SK-N-DZ (cell line): Measurements from ENCODE around the gene INPP5J.
"Not testable (repeated sequence)": the region's sequence is repeated elsewhere in the genome, so short reads cannot be mapped to it uniquely, and the experiment has no call there.

Experiments
- DNase-seq: peaks from one replicate; pipeline ENCODE4 v3.0.0-alpha.2; 2015; ENCODE audit warnings: low spot score

INPP5J gene

DNA sequence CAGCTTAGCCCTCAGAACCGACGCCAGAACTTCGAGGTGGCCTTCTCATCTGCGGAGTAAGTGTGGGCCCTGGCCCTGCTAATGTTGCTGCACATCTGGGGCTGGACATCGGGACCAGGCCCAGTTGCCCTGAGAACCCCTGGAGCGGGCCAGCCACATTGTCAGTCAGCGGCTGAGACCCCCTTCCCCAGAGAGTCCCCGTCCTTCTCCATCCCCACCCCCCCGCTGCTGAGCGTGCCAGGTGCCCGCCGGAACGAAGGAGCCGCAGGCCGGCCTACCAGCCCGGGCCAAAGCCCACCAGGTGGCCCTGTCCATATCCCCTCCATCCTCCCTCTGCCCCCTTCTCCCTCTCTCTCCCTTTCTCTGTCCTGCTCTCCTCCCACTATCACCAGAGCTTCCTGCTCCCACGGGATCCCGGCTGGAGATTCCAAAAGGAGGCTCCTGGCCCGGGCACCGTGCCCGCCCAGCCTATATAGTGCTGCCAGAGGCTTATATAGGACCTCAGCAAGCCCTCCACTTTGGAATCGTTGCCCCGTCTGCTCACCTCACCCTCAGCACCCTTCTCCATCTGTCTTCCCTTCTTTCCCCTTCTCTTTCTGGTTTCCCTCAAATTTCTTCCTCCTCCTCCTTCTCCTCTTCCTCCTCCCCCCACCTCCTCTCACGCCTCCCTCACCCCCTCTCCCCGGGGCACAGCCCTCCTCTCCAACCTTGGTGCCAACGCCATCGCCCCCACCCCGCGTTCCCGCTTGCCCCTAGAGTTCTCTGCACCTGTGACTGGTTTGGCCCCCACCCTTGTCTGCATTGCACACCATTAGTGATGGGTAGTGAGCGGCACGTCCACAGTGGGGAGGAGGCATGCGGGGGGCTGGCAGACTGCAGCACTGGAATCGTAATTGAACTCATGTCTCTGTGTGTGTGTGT, 22.7 kb upstream of the INPP5J start:
- no peak for DNase-seq

GRCh38 chr22:31100762-31101525, 21.8 kb upstream of the INPP5J start:
- no peak for DNase-seq

GRCh38 chr22:31102441-31103081, 20.2 kb upstream of the INPP5J start:
- DNase-seq = no peak

- no peak for DNase-seq
Observed at GRCh38 chr22:31103111-31103510, 19.7 kb upstream of the INPP5J start.

DNA sequence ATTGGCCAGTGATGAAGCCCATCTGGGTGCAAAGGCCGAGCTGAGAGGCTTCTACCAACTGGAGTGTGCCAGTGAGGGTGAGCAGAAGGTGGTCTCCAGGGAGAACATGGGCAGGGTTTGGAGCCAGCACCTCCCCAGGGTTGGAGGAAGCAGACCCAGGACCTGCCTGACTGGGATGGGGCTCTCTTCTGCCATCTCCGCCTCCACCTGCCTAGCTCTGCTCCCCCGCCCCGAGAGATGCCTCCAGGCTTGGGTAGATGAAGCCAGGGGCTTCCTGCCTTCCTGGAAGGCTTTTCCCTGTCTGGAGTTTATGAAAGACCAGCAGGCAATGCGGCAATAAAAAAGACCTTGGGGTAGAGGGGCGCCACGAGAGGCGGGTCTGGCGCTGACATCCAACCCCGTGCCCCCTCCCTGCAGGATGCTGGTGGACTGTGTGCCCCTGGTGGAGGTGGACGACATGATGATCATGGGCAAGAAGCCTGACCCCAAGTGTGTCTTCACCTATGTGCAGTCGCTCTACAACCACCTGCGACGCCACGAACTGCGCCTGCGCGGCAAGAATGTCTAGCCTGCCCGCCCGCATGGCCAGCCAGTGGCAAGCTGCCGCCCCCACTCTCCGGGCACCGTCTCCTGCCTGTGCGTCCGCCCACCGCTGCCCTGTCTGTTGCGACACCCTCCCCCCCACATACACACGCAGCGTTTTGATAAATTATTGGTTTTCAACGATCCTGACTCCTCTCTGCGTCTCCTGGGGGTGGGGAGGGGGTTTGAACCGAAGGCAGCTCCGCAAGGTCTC, 18.7 kb upstream of the INPP5J start:
- DNase-seq = no peak

DNA sequence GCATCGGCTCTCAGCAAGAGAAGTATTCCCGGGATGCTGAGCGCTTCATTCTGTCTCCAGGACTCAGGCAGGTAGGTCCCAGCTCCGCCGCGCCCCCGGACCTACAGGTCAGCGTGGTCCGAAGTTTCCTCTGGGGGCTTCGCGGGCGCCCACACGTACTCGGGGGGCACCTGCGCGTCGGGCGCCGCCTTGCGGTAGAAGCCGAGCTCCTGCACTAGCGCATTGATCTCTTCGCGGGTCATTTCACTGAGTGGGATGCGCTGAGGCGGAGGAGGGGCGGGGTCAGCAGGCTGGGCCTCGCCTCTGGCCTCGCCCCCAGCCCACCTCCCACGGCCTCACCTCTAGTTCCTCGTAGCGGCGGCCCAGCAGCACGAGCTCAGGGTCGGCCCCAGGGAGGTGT, 17.9 kb upstream of the INPP5J start:
- DNase-seq = no peak

- DNase-seq = no peak
Observed at GRCh38 chr22:31105282-31105929, 17.4 kb upstream of the INPP5J start.

DNA sequence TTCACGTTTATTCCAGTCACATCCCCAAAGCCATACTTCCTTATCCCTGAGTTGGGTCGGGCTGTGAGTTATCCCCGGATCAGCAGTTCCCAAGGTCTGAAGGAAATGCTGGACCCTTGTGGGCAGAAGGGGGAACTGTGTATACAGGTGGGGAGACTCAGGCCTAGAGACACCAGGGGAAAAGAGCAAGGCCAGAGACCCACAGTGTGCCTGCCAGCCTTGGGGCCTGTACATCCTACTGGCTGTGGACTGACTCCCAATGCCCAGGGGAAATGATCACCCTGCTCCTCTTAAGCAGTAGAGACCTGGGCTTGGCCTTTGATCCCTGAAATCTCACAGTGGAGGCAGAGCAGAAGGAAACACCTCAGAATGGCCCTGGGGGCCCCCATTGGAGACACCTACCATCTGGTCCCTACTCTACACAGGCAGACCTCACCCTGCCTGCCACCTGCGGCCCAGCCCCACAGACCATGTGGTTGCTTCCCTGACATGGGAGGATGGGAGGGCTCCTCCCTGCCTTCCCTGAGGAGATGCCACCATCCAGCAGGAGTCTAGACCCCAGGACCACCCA, 16.7 kb upstream of the INPP5J start:
- DNase-seq = no peak

DNA sequence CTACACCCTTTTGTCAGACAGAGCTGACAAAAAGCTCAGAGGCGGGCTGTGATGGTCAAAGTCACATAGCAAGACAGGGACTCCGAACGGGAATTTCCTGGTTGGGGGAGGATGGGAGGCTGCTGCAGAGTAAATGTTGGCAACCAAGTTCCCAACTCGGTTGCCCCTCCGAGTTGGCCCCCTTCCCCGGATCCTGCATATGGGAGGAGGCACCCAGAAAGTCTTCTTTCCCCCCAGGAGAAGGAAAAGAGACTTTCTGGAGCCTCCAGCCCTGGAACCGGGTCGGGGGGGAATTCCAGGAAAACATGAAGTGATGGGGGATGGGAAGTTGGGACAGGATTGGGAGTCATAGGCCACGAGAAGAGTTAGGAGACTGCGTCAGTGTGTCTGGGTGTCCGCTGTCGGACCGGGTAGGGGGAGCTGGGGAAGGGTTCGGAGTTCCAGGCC, 16.0 kb upstream of the INPP5J start:
- no peak for DNase-seq

- peak; percentile 98 for DNase-seq
Observed at GRCh38 chr22:31107178-31107893, 15.4 kb upstream of the INPP5J start, which contains the start of gene SELENOM. Gene SELENOM, minus strand, starts transcription at chr22:31107568. Its CDS starts 63 bp downstream, at chr22:31107505.

DNA sequence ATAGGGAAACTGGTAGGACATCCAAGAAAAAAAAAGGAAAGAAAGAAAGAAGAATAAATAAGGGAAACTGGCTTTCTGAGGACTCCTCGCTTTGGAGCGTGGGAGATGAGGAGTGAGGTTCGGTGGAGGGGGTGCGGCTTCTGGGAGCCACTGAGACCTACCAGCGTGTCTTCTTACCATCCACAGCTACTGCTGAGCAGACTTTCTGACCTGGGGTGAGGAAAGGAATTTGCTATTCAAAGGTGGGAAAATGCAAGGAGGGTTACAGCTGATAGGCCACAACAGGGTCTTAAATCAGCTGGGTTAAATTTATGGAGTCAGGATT, 14.9 kb upstream of the INPP5J start:
- no peak for DNase-seq

GRCh38 chr22:31112547-31113091, 10.1 kb upstream of the INPP5J start:
- DNase-seq = not testable (repeated sequence)

GRCh38 chr22:31118046-31118820, 4.5 kb upstream of the INPP5J start:
- DNase-seq = no peak

DNA sequence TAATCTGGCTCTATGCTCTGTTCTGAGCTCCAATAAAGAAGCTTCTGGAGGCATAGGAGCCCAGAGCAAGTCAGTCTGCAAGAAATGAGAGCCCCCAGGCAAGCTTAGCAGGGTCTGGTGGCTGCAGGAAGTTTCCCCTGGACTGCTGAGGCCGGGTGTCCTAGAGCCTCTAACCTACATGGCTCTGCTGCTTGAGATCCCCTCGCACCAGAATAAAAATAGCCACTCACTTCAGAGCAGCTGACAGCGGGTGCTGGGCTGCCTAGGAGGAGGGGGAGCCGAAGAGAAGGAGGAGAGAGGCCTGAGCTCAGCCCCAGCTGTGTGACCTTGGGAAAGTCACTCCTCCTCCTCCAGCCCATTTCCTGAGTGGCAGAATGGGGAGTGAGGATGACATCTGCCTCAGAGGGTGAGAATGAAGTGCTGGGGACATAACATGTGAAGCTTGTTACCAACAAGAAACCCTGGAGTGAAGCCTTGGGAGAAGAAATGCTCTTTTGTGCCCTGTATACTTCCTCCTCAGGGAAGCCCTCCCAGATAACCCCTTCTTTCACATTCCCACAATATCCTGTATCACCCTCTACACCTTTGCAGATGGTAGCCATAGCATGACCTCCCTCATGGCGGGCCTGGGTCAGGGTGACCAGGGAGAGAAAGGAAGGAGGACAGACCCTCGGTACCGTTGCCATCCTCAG, 3.6 kb upstream of the INPP5J start:
- DNase-seq = no peak

DNA sequence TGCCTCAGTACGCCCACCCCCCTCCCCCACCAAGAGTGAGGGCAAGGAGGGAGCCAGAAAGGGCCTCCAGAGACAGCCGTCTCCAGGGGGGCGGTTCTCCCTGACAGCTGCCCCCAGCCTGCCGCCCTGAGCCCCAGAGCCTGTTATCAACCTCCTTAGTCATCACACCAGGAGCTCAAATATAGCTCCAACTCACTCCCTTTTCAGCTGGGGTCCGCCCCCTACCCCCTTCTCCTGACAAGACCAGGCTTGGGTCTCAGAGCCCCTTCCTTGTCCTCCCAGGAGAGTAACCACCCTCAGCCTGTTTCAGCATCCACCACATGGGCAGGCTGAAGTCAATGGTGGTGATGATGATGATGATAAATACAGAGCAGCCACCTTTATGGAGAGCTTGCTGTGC, 2.5 kb upstream of the INPP5J start:
- DNase-seq = no peak

DNA sequence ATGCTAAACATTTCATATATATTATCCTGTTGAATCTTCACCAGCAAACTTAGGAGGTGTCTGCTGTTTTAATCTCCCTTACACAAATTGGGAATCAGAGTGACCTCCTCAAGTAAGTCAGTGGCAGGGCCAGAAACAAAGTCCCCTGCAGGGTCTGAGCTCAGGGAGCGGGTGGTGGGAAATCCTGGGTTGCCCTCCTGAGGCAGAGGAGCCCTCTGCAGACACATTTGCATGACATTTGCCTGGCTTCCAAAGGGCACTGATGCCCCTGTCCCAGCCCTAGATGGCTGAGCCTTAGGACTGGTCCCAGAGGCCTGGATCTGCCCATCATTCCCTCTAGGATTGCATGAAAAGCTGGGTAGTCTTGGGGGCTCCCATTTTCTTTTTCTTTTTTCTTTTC, 2.1 kb upstream of the INPP5J start:
- DNase-seq = no peak

- no peak for DNase-seq
Observed at GRCh38 chr22:31121403-31121802, 1.4 kb upstream of the INPP5J start.

DNA sequence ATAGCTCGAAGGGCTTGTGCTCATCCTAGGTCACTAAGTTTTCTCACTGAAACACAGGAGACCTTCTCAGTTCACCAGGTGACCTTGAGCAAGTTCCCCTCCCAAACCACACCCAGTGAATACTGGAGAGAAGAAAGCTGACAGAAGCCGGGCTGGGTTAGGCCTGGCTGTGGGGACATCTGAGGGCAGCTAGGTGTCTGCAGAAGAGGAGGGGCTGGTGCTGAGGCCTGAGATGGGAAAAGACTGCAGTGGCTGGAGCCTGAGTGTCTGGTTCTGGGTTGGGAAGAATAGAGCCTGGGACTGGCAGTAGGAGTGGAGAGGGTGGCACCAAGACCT, 602 bp upstream of the INPP5J start:
- DNase-seq = no peak

GRCh38 chr22:31123292-31123602, 481 bp downstream of the INPP5J start:
- DNase-seq = no peak
